Posterior vena cava (tissue), 2 donors: ENCODE measurements around the gene MON1B. TPM values are rescaled to one million over a fixed set of nuclear protein-coding genes. Genes with fewer than 3 reads are reported as not detected.
"Not testable (repeated sequence)": the region's sequence is repeated elsewhere in the genome, so short reads cannot be mapped to it uniquely, and the experiment has no call there.

Experiments
- DNase-seq: peaks from one replicate; pipeline ENCODE4 v3.0.0-alpha.2; 2020; ENCODE audit warnings: low spot score
- intact Hi-C, 2 donors: fragments of 100-400 bp; cut with DNase I; formaldehyde crosslinking; loops; one replicate each; pipeline versions ENCODE4 v1.14.1 to v1.14.2; 2022 to 2023
- long read RNA-seq, 2 donors: library from polyadenylated mRNA; unstranded; transcript quantifications; one replicate each; pipeline ENCODE4 v2.0.0, GENCODE V29; 2020 to 2021
- total RNA-seq, 2 donors: library from RNA; stranded (reverse); fragmentation: NEBNext Ultra II Directional; extraction: Animal tissue kit (Norgen Biotek cat#: 25700); gene quantifications; one replicate each; pipeline ENCODE4 v1.2.1, GENCODE V29; 2021
- donor health status: DM: yes; HTN: yes; CAD: no.
- donor health status: DM: yes; HTN: yes; CAD: no.

The MON1B gene
- 10 to 100 TPM; 34.7 to 35.6 TPM for total RNA-seq
- long read RNA-seq, donor 1, full-length matches to known transcripts, result 7 of 13 reads
- long read RNA-seq, donor 1, partial matches to known transcripts, result 5 of 13 reads
- long read RNA-seq, donor 1, other reads (novel, unspliced or antisense), result 1 of 13 reads
- long read RNA-seq, donor 2, full-length matches to known transcripts, result 23 of 42 reads
- long read RNA-seq, donor 2, partial matches to known transcripts, result 15 of 42 reads
- long read RNA-seq, donor 2, other reads (novel, unspliced or antisense), result 4 of 42 reads

- peak; percentile 99 for DNase-seq
- intact Hi-C loops, result no loop called here
Observed at GRCh38 chr16:77190478-77191258, at the start of gene MON1B. TSS of gene MON1B (plus strand) at chr16:77191190. CDS start at chr16:77191486, 296 bp downstream.

GRCh38 chr16:77143364-77143763 lies 47.6 kb upstream of the MON1B start:
- intact Hi-C loops, result no loop called here
- no peak for DNase-seq

- DNase-seq, result no peak
- intact Hi-C loops, result no loop called here
Observed at GRCh38 chr16:77148121-77148520, 42.9 kb upstream of the MON1B start.

GRCh38 chr16:77157346-77158058 lies 33.5 kb upstream of the MON1B start:
- intact Hi-C loops, result no loop called here
- no peak for DNase-seq

- no peak for DNase-seq
- intact Hi-C loops, result no loop called here
Observed at GRCh38 chr16:77158293-77158692, 32.7 kb upstream of the MON1B start.

- no peak for DNase-seq
- intact Hi-C loops, result no loop called here
Observed at GRCh38 chr16:77165006-77165405, 26.0 kb upstream of the MON1B start.

- DNase-seq, intact Hi-C loops: not testable (repeated sequence)
Observed at GRCh38 chr16:77165536-77166236, 25.3 kb upstream of the MON1B start.

GRCh38 chr16:77166726-77167125 lies 24.3 kb upstream of the MON1B start:
- intact Hi-C loops, result no loop called here
- no peak for DNase-seq

GRCh38 chr16:77168901-77169300 lies 22.1 kb upstream of the MON1B start:
- intact Hi-C loops, result no loop called here
- no peak for DNase-seq

GRCh38 chr16:77169650-77170236 lies 21.2 kb upstream of the MON1B start:
- no peak for DNase-seq
- intact Hi-C loops, result loop anchor here in 1 of 2 donors (10.0 kb wide), 1 partner anchor 1385 kb away; no protein-coding TSS in a partner anchor

GRCh38 chr16:77170805-77171204 lies 20.2 kb upstream of the MON1B start:
- no peak for DNase-seq
- intact Hi-C loops, result loop anchor here in 1 of 2 donors (10.0 kb wide), 1 partner anchor 1386 kb away; no protein-coding TSS in a partner anchor

- DNase-seq, result no peak
- intact Hi-C loops, result loop anchor here in 1 of 2 donors (10.0 kb wide), 1 partner anchor 1387 kb away; no protein-coding TSS in a partner anchor
Observed at GRCh38 chr16:77171745-77172635, 19.0 kb upstream of the MON1B start.

GRCh38 chr16:77172951-77173350 lies 18.0 kb upstream of the MON1B start:
- intact Hi-C loops, result loop anchor here in 1 of 2 donors (10.0 kb wide), 1 partner anchor 1388 kb away; no protein-coding TSS in a partner anchor
- DNase-seq, result no peak

- intact Hi-C loops, result no loop called here
- no peak for DNase-seq
Observed at GRCh38 chr16:77183137-77183536, 7.9 kb upstream of the MON1B start.

- intact Hi-C loops, DNase-seq: not testable (repeated sequence)
Observed at GRCh38 chr16:77186298-77186697, 4.7 kb upstream of the MON1B start.

GRCh38 chr16:77190190-77190477 lies 856 bp upstream of the MON1B start:
- DNase-seq, result no peak
- intact Hi-C loops, result no loop called here

- DNase-seq, result no peak
- intact Hi-C loops, result no loop called here
Observed at GRCh38 chr16:77191259-77191969, 424 bp downstream of the MON1B start.

- intact Hi-C loops, result no loop called here
- no peak for DNase-seq
Observed at GRCh38 chr16:77193377-77193776, 2.4 kb downstream of the MON1B start.
